RCC 7860 (cell line): ENCODE results near the gene MESP2.
A peak's percentile ranks its signal among the peaks of the same experiment; 100 is the strongest.

ENCODE experiments used
- DNase-seq: peaks from one replicate; pipeline ENCODE4 v3.0.0-alpha.2; 2015; ENCODE audit warnings: low spot score
- FAIRE-seq: peaks from 2 replicates; lab custom pipeline; 2012; peaks lifted over from hg19 to GRCh38; lab: Jason Lieb, UNC

Gene MESP2

GRCh38 chr15:89754361-89755154 is 21.6 kb upstream of the MESP2 start:
- FAIRE-seq = no peak
- no peak for DNase-seq

- no peak for FAIRE-seq
- DNase-seq = no peak
Measured at GRCh38 chr15:89755701-89756100, 20.4 kb upstream of the MESP2 start.

DNA sequence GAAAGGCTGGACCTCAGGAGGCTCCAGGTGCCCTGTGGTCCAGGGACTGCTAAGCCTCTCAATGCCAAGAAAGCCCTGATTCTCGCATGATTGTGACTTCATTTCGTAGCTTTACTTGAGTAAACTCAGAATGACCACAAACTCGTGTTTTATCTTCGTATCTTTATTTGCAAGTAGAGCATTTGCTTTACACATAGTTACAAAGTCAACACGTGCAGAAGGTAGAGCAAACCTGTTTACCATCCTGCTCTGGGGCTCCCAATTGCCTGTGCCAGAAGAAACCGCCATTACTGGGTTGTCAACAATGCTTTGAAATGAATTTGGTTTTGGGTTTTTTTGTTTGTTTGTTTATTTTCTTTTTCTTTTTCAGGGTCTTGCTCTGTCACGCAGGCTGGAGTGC is 19.2 kb upstream of the MESP2 start:
- FAIRE-seq (no peak), DNase-seq (no peak)

- DNase-seq (no peak), FAIRE-seq (no peak)
Measured at GRCh38 chr15:89758283-89758682, 17.8 kb upstream of the MESP2 start.

- FAIRE-seq (no peak), DNase-seq (no peak)
Measured at GRCh38 chr15:89758981-89759380, 17.2 kb upstream of the MESP2 start.

DNA sequence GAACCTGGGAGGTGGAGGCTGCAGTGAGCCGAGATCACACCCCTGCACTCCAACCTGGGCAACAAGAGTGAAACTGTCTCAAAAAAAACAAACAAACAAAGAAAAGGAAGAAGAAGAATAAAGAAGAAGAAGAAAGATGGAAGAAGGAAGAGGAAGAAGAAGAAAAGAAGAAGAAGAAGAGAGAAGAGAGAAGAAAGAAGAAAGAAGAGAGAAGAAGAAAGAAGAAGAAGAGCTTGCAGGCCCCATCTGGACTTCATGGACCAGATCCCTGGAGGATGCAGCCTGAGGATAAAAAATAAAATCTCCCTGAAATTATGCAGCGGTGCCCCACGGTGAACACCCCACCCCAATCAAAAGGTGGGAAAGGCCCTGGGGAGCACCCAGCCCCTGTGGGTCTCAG is 16.3 kb upstream of the MESP2 start:
- FAIRE-seq (no peak), DNase-seq (no peak)

- no peak for FAIRE-seq
- DNase-seq = peak; percentile 38
Measured at GRCh38 chr15:89760303-89761008, 15.7 kb upstream of the MESP2 start.

GRCh38 chr15:89761009-89761831 is 14.9 kb upstream of the MESP2 start:
- no peak for FAIRE-seq
- no peak for DNase-seq

DNA sequence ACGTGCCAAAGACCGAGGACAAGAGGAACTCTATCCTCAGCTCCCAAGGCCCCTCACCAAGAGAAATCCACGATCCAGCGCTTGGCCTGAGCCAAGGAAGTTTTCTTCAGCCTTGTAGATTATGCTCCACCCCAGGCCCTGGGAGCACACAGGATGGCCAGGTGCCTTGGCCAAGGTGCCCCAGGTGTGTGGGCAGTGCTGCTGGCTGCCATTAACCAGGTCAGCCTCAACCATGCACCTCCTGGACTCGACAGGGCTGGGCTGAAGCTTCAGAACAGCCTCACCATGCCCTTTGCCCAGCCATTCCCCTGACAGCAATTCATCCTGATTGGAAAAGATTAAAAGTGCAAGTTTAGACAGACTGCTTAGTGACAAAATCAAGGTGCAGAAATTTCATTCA is 14.2 kb upstream of the MESP2 start:
- no peak for DNase-seq

GRCh38 chr15:89765694-89766093 is 10.4 kb upstream of the MESP2 start:
- FAIRE-seq = no peak
- DNase-seq = no peak

More for the DNA sequence above, 14.2 kb upstream of the MESP2 start:
- no peak for FAIRE-seq

- FAIRE-seq (no peak), DNase-seq (no peak)
Measured at GRCh38 chr15:89766357-89767311, 9.5 kb upstream of the MESP2 start.

GRCh38 chr15:89767411-89767915 is 8.7 kb upstream of the MESP2 start:
- DNase-seq = no peak
- no peak for FAIRE-seq

DNA sequence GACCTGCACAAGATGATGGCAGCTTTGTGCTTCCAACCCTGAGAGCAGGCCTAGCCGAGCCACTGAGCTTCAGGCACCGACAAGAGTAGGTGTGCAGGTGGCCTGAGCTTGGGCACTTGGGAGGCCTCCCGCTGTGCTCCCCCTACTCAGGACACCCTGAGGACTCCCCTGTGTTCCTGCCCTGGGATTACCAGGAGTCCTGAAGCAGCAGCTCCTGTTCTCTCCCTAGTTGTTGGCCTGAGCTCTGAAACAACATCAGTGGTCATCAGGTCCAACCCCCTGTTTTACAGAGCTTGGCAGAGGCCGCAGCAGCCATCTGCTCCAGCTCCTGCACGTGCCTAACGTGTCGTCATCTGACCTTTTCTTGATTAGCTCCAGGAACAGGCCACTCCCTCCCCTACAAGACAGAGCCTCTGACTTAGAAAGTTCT is 8.0 kb upstream of the MESP2 start:
- DNase-seq (no peak), FAIRE-seq (no peak)

GRCh38 chr15:89769366-89769765 is 6.8 kb upstream of the MESP2 start:
- FAIRE-seq = no peak
- no peak for DNase-seq

GRCh38 chr15:89770041-89770440 is 6.1 kb upstream of the MESP2 start:
- FAIRE-seq = no peak
- DNase-seq = no peak

- DNase-seq (no peak), FAIRE-seq (no peak)
Measured at GRCh38 chr15:89772932-89773583, 3.1 kb upstream of the MESP2 start.

DNA sequence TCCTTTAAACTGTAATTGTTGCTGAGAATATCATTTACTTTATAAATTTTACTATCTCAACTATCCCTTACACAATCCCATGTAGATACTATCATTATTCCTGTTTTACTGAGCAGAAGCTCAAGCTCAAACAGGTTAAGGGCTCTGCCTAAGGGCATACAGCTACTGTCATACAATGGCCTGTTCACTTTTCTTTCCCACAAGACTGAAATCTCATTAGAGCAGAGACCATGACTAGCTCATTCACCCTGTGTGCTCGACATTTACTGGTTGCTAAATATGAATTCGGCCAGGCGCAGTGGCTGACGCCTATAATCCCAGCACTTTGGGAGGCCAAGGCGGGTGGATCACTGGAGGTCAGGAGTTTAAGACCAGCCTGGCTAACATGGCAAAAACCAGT is 1.6 kb upstream of the MESP2 start:
- FAIRE-seq (no peak), DNase-seq (no peak)

DNA sequence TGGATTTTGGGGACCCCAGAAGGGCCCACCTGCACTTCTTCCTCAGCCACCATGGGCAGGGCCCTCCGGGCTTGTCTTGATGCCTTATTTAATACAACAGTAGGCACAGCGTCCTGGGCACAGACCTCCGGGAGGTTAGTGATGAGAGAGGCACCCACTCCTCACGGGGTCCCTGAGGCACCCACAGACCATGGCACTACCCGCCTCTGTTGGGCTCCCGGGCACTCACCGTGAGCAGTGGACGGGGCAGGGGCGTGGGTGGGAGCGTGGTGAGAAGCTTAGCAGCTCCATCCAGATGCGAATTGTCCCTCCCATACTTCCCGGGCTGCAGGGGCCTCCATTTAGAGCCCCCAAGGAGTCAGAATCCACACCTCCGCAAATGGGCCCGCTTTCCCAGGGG is 317 bp upstream of the MESP2 start:
- FAIRE-seq (no peak), DNase-seq (no peak)

- FAIRE-seq (no peak), DNase-seq (no peak)
Measured at GRCh38 chr15:89777073-89777751, 1.1 kb downstream of the MESP2 start.
